ENCODE data around the gene URGCP.
A peak's percentile ranks its signal among the peaks of the same experiment; 100 is the strongest.
"Not testable (repeated sequence)": the region's sequence is repeated elsewhere in the genome, so short reads cannot be mapped to it uniquely, and the experiment has no call there.

URGCP gene

DNA sequence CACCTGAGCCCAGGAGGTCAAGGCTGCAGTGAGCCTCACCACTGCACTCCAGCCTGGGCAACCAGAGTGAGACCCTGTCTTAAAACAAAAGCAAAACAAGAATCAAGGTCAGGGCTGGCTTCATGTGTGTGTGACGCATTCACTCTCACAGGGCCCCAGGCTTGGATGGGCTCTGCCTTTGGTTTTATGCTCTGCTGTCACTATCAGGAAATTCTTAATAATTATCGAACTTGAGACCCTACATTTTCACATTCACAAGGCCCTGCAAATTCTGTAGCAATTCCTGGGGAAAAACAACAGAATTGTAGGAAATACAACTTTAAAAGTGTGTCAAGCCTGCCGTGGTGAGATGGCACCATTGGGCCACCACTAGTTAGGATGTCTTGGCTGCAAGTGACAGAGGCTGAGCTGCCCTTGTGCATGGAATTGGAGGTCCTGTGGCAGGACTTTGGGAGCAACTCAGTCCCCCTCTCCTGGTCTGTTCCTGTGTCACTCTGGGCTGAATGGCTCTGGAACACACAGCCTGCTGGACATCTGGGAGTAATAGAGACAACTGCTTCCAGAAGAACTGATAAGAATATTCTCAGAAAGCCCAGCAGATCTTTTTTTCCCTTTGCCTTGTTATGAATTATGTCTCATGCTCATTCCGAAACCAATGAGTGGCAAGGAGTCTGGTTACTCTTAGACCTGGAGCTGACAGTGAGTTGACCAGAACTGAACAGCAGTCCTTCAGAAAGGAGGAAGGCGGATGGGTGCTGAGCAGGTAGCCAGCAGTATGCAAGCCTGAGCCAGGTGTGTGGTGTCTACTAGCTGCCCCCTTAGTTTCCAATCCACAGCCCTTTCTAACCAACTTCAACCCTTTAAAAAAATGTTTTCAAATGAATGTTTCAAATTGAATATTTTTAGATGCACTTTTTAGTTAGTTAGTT is 23.4 kb upstream of the URGCP start:
- no peaks in the 10 kb centered on the region for H3K9me3 Mint-ChIP-seq
- no peak overlapping the region for H3K4me3 Mint-ChIP-seq
- no peaks in the 10 kb centered on the region for H3K27me3 Mint-ChIP-seq (ENCODE audit: low read depth)
- no peak overlapping the region for H3K27ac Mint-ChIP-seq
- H3K4me1 Mint-ChIP-seq (ENCODE audit: low read depth), result peaks cover 26% of the 10 kb centered on the region
- peaks cover 5% of the 10 kb centered on the region for H3K36me3 Mint-ChIP-seq (ENCODE audit: low read depth)

DNA sequence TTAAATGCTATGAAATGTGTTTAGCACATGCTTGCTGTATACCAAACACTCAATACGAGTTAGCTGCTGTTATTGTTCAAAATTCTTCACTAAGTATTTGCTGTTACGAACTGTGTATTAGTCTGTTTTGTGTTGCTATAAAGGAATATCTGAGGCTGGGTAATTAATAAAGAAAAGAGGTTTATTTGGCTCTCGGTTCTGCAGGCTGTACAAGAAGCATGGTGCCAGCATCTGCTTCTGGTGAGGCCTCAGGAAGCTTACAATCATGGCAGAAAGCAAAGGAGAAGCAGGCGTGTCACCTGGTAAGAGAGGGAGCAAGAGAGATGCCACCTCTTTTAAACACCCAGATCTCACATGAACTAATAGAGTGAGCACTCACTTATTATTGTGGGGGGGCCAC is 21.4 kb upstream of the URGCP start:
- peaks cover 29% of the 10 kb centered on the region for H3K4me1 Mint-ChIP-seq (ENCODE audit: low read depth)
- H3K27ac Mint-ChIP-seq, result no peak overlapping the region
- no peaks in the 10 kb centered on the region for H3K9me3 Mint-ChIP-seq
- no peak overlapping the region for H3K4me3 Mint-ChIP-seq
- H3K27me3 Mint-ChIP-seq (ENCODE audit: low read depth), result no peaks in the 10 kb centered on the region
- H3K36me3 Mint-ChIP-seq (ENCODE audit: low read depth), result peaks cover 7% of the 10 kb centered on the region

DNA sequence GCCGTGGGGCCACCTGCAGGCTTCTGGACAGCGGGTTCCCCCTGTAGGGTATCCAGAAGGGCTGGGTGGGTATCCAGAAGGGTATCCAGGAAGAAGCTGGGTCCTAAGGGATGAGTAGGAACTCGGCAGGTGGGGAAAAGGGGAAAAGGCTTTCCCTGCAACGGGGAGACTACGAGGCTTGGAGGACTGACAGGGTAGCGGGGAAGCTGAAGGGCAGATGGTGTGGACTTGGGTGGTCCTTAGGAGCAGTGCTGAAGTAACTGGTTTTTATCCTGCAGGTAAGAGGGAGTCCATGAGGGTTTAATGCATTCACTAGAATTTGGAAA is 20.4 kb upstream of the URGCP start:
- Mint-ChIP-seq H3K4me3 (peak overlapping the region; percentile 95), H3K27ac (peak overlapping the region; percentile 97), H3K4me1 (ENCODE audit: low read depth) (peaks cover 29% of the 10 kb centered on the region)

DNA sequence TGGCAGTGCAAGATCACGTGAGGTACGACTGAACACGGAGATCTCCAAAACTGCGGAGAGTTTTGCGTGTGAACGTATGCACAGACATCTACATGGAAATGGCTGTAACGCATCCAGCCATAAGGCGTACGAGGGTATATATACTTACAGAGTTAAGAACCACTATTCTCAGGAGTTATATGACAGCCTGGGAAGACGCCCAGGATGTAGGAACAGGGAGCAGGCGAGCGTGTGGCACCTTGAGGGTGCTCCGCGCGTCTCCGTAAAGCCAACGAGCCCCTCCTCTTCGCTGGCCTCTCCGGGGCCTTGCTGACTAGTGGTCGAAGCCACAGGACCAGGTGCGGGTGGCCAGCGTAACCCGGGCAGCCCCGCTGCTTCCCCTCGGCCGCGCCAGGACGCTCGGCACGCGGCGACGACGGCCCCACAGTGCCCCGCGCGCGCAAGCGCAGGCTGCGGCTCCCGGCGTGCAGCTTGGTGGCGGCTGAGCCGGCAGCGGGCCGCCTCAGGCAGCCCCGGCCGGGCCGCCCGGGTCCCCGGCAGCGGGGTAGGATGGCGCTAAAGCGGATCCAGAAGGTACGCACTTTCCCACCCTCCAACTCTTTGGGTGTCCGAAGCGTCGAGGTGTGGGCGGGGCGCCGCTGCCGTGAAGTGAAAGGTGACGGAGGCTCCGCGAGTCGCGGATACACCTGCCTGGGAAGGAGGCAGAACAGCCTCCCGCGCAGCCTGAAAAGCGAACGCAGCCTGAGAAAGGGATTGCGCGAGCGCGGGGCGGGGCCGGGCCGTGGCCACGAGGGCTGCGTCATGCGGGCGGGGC is 19.8 kb upstream of the URGCP start, which contains the start of gene UBE2D4:
TSS of gene UBE2D4 (plus strand) at position 453 of the 814 bp plus-strand sequence. CDS start at position 550, 97 bp downstream.
- Mint-ChIP-seq H3K4me1 (ENCODE audit: low read depth) (peaks cover 27% of the 10 kb centered on the region), H3K27ac (peak within 1 kb of the TSS; percentile 97), H3K27me3 (ENCODE audit: low read depth) (no peaks in the 10 kb centered on the region), H3K4me3 (peak within 1 kb of the TSS; percentile 95), H3K36me3 (ENCODE audit: low read depth) (peaks cover 7% of the 10 kb centered on the region), H3K9me3 (no peaks in the 10 kb centered on the region)

More for the DNA sequence above, 20.4 kb upstream of the URGCP start:
- H3K9me3 Mint-ChIP-seq, result no peaks in the 10 kb centered on the region
- H3K36me3 Mint-ChIP-seq (ENCODE audit: low read depth), result peaks cover 7% of the 10 kb centered on the region
- no peaks in the 10 kb centered on the region for H3K27me3 Mint-ChIP-seq (ENCODE audit: low read depth)

DNA sequence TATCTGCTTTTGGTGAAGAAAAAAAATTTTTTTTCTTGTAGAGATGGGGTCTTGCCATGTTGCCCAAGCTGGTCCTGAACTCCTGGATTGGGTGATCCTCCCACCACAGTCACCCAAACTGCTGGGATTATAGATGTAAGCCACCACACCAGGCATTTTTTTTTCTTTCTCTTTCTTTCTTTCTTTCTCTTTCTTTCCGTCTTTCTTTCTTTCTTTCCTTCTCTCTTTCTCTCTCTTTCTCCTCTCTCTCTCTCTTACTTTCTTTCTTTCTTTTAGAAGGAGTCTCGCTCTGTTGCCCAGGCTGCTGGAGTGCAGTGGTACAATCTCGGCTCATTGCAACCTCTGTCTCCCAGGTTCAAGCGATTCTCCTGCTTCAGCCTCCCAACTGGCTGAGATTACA is 16.3 kb upstream of the URGCP start:
- no peak overlapping the region for H3K4me3 Mint-ChIP-seq
- peaks cover 15% of the 10 kb centered on the region for H3K4me1 Mint-ChIP-seq (ENCODE audit: low read depth)
- no peak overlapping the region for H3K27ac Mint-ChIP-seq
- peaks cover 3% of the 10 kb centered on the region for H3K36me3 Mint-ChIP-seq (ENCODE audit: low read depth)
- no peaks in the 10 kb centered on the region for H3K9me3 Mint-ChIP-seq
- H3K27me3 Mint-ChIP-seq (ENCODE audit: low read depth), result no peaks in the 10 kb centered on the region

DNA sequence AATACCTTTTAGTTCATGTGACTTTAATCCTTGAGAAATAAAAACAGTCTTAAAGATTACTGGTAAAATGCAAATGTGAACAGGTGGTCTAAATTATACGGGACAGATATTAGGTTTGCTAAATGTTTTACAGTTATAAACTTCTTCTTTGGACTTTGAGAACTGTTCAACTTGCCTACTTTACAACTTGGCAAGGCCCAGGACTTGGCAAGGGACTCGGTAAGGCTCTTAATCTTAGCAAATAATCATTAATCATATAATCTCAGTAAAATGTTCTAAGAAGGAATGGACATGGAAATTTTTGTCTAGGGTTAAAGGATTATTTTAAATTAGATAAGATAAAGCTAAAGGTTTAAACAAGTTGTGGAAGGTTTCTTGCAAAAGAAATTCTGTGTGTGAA is 15.0 kb upstream of the URGCP start:
- peaks cover 8% of the 10 kb centered on the region for H3K4me1 Mint-ChIP-seq (ENCODE audit: low read depth)
- no peak overlapping the region for H3K4me3 Mint-ChIP-seq
- H3K36me3 Mint-ChIP-seq (ENCODE audit: low read depth), result peaks cover 2% of the 10 kb centered on the region
- H3K27me3 Mint-ChIP-seq (ENCODE audit: low read depth), result no peaks in the 10 kb centered on the region
- no peaks in the 10 kb centered on the region for H3K9me3 Mint-ChIP-seq
- no peak overlapping the region for H3K27ac Mint-ChIP-seq

DNA sequence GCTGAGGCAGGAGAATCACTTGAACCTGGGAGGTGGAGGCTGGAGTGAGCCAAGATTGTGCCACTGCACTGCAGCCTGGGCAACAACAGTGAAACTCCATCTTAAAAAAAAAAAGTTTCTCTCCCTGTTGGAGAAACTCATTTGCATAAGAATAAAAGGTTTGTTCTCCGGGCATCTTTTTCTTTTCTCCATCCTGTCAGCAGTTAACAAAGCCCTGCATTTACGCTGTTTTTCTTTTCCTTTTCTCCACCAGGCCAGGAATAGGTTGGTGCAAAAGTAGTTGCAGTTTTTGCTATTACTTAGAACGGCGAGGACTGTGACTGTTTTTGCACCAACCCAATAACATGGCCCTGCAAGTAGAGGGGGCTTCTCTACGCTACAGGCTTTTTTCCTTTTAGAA is 9.5 kb upstream of the URGCP start:
- Mint-ChIP-seq H3K9me3 (no peaks in the 10 kb centered on the region), H3K4me1 (ENCODE audit: low read depth) (no peaks in the 10 kb centered on the region), H3K27me3 (ENCODE audit: low read depth) (no peaks in the 10 kb centered on the region), H3K27ac (no peak overlapping the region), H3K4me3 (no peak overlapping the region), H3K36me3 (ENCODE audit: low read depth) (no peaks in the 10 kb centered on the region)

DNA sequence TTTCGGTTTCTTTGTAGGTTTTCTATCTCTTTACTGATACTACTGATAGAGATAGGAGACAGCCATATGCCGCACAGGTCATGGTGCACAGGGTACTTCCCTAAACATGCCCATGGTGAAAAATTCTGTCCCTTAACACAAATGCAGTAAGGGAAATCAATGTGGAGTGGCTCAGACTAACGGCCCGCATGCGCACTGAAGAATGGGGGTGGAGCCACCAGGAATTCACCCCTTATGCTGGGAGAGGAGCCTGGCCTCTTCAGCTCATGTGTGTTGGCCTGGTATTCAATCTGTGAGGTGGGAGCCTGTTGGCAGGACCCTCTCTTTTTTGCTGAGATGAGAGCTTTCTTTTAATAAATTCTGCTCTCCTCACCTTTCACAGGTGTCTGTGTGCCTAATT is 8.4 kb upstream of the URGCP start:
- Mint-ChIP-seq H3K9me3 (no peaks in the 10 kb centered on the region), H3K36me3 (ENCODE audit: low read depth) (no peaks in the 10 kb centered on the region), H3K27ac (no peak overlapping the region), H3K4me3 (no peak overlapping the region), H3K27me3 (ENCODE audit: low read depth) (no peaks in the 10 kb centered on the region), H3K4me1 (ENCODE audit: low read depth) (no peaks in the 10 kb centered on the region)

DNA sequence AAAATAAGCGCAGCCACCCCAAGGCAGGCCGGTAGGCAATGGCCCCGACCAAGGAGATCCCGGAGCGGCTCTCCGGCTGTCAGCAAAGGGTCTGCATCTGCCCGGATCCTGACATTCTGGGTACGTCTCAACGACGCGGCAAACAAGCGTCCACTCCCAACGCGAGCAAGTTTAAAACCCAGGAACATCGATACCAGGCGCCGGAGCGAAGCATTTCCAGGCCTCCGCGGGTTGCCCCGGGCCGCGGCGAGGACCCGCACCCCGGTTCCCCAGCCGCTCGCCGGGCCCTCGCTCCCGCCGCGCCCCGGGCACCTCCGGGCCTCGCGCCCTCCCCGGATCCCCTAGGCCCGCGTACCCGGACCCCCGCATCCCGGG is 453 bp downstream of the URGCP start:
- Mint-ChIP-seq H3K9me3 (no peaks in the 10 kb centered on the region), H3K27ac (peak overlapping the region; percentile 91), H3K27me3 (ENCODE audit: low read depth) (no peaks in the 10 kb centered on the region), H3K4me3 (peak overlapping the region; percentile 96), H3K36me3 (ENCODE audit: low read depth) (peaks cover 9% of the 10 kb centered on the region), H3K4me1 (ENCODE audit: low read depth) (peaks cover 24% of the 10 kb centered on the region)

DNA sequence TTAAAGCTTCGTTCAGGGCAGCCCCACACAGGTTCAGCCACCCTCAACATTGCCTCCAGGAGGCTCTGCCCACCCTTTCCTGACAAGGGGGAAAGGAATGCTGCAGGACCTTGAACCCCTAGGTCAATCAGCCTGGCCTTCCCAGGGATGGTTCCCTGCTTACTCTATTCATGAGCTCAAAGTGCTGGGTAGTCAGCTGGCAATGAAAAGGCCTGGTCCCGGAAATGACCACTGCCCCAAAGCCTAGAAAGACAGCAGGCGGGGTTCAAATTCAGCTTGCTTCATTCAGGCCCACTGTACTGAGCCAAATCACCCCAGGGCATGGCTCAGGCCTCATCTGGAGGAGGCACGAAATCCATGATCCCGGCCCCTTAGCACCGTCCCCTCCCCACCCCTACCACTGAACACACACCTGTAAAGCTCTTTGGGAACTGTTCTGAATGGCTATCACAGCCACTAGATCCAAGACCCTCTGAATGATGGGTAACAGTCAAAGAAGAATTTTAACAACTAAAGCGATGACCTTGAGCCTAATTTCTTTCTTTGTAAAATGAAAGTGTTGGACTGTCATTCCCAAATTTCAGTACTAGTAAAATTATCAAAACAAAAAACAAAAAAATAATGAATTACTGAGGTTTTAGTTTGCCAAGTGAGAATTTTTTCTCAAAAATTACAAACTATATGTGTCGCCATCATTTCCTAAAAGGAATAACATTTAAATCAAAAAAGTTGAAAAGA is 1.0 kb downstream of the URGCP start:
- Mint-ChIP-seq H3K4me1 (ENCODE audit: low read depth) (peaks cover 24% of the 10 kb centered on the region), H3K36me3 (ENCODE audit: low read depth) (peaks cover 9% of the 10 kb centered on the region), H3K27ac (peak overlapping the region; percentile 91), H3K27me3 (ENCODE audit: low read depth) (no peaks in the 10 kb centered on the region), H3K4me3 (peak overlapping the region; percentile 96), H3K9me3 (no peaks in the 10 kb centered on the region)

DNA sequence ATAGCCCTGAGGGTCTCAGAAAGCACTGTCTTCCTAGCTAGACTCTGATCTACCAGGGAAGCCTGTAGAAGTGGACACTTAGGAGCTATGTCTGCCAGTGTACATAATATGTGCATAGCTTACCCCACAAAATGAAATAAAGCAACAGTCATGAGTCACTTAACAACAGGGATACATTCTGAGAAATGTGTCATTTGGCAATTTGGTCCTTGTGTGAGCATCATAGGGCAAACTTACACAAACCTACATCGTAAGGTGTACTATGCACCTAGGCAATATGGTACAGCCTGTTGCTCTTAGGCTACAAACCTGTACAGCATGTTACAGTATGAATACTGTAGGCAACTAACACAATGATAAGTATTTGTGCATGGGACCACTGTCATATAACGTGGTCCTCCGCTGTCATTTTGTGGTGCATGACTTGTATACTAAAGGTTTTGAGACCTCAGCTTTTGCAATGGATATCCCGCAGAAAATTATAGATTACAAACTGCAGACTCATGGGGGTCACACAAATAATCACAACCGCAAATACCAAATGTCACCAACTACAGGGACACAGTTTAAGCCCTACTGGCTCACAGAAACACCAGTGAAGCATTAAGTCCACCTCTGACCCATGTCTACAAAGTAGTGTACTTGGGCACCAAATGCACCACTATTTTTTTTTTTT is 1.7 kb downstream of the URGCP start:
- Mint-ChIP-seq H3K9me3 (no peaks in the 10 kb centered on the region), H3K27me3 (ENCODE audit: low read depth) (no peaks in the 10 kb centered on the region), H3K4me1 (ENCODE audit: low read depth) (peaks cover 24% of the 10 kb centered on the region), H3K4me3 (peak overlapping the region; percentile 96), H3K36me3 (ENCODE audit: low read depth) (peaks cover 9% of the 10 kb centered on the region), H3K27ac (no peak overlapping the region)

DNA sequence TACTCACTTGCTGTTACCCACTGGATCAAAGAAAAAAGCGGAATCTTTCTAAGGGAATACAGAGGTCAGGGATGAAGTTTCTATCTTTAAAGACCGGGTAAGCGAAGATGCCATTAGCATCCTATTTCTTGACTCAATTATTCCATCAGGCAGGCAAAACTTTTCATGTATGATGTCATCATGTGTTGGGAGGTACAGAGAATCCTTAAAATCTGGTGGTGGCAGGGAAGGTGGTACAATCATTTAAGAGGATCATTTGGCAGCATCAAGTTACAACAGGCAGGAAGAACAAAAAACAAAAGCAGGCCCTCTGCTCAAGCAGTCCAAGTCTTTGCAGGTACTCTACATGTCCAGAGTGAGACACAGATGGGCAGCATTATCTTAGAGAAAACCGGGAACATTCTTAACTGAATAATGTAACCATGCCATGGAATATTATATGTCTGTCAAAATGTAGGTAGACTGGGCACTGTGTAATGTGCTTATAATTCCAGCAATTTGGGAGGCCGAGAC is 3.8 kb downstream of the URGCP start:
- no peaks in the 10 kb centered on the region for H3K9me3 Mint-ChIP-seq
- H3K27me3 Mint-ChIP-seq (ENCODE audit: low read depth), result no peaks in the 10 kb centered on the region
- H3K4me1 Mint-ChIP-seq (ENCODE audit: low read depth), result peaks cover 24% of the 10 kb centered on the region
- H3K4me3 Mint-ChIP-seq, result no peak overlapping the region
- H3K36me3 Mint-ChIP-seq (ENCODE audit: low read depth), result peaks cover 9% of the 10 kb centered on the region
- H3K27ac Mint-ChIP-seq, result no peak overlapping the region

DNA sequence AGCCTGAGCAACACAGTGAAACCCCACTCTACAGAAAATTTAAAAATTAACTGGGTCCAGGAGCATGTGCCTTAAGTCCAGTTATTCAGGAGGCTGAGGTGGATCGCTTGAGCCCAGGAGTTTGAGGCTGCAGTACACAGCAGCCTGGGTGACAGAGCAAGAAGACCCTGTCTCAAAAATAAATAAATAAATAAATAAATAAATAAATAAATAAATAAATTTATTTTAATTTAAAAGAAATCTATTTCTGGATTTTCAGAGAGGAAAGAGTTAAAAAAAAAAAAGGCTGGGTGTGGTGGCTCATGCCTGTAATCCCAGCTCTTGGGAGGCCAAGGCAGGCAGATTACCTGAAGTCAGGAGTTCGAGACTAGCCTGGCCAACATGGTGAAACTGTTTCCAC is 7.8 kb downstream of the URGCP start:
- not testable (repeated sequence) for H3K27me3 Mint-ChIP-seq (ENCODE audit: low read depth); H3K27ac Mint-ChIP-seq; H3K4me3 Mint-ChIP-seq; H3K9me3 Mint-ChIP-seq
- Mint-ChIP-seq H3K4me1 (ENCODE audit: low read depth) (peaks cover 15% of the 10 kb centered on the region), H3K36me3 (ENCODE audit: low read depth) (peaks cover 12% of the 10 kb centered on the region)

Measured in T-helper 1 cell treated with Interleukin-12 subunit alpha and Interleukin-12 subunit beta and Interleukin-4 antibody, amounts not matched to agents 30 μg/mL and 1 μg/mL, for 36 hours (primary cell).